Brain pericyte (primary cell): ENCODE results near the gene EXT2.

Experiments
- DNase-seq: peaks from one replicate; pipeline ENCODE4 v3.0.0-alpha.2; 2012; ENCODE audit warnings: low read depth, low spot score

EXT2 gene

GRCh38 chr11:44085330-44085729 is 10.1 kb upstream of the EXT2 start:
- no peak for DNase-seq

- no peak for DNase-seq
Measured at GRCh38 chr11:44088377-44088776, 7.1 kb upstream of the EXT2 start.

- no peak for DNase-seq
Measured at GRCh38 chr11:44088871-44089270, 6.6 kb upstream of the EXT2 start.

- DNase-seq: no peak
Measured at GRCh38 chr11:44090539-44090938, 4.9 kb upstream of the EXT2 start.

GRCh38 chr11:44094260-44094868 is 1.1 kb upstream of the EXT2 start:
- peak; percentile 21 for DNase-seq

- DNase-seq: no peak
Measured at GRCh38 chr11:44096360-44097185, 1.1 kb downstream of the EXT2 start.

DNA sequence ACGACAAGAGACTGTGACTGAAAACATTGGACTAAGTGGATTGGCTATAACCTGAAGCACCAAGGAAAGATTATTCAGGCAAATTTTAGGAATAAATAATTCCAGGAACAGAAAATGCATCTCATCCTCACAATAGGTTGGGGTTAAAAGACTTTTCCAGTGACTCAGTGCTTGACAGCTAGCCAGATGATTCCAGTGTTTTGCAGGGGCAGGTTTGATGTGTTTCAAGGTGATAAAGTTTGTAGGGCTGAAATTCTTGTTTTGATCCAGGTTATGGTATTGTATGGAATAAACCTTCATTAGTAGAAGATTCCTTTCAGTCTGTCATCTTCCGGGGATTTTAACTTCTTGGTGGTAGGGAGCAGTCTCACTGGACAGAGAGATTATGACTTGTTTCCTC is 2.3 kb downstream of the EXT2 start:
- DNase-seq: no peak

- DNase-seq: no peak
Measured at GRCh38 chr11:44101098-44101497, 5.6 kb downstream of the EXT2 start.

GRCh38 chr11:44104481-44105294 is 9.2 kb downstream of the EXT2 start:
- DNase-seq: no peak

DNA sequence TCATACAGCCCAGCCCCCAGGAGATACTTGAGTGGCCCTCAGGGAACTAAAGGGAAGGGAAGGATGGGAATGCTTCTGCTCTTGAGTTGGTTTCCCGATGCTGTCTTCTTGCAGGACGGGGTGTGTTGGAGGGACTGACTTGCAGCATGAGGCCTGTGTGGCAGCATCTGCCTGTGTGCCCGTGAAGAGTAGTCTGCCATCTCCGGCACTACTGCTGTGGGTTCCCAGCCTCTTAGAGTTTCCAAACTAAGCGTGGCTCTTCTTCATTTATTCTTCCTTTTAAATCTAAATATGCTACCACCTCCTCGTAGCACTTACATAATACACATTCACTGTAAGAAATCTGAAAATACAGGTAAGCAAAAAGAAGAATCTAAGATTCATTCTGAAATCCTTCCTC is 12.8 kb downstream of the EXT2 start:
- no peak for DNase-seq

- DNase-seq: no peak
Measured at GRCh38 chr11:44110231-44110679, 14.8 kb downstream of the EXT2 start.

GRCh38 chr11:44112091-44112821 is 16.8 kb downstream of the EXT2 start:
- DNase-seq: no peak

DNA sequence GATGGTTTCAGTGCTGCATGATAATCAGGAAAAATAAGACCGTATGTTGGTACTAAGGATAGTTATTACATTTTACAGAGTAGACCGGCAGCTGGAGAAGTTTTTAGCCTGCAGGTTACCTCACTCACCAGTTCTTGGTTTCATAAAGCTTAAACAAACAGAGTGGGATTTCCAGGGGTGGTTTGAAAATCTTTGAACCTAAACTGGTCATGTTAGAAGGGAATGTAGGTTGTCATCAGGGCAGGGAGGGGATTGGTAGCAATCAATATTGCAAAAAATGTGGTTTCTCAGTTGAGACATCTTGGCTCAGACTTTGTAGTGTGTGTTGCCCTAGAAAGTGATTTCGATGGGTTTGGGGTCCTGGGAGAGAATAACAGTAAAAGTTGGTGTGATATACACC is 17.5 kb downstream of the EXT2 start:
- no peak for DNase-seq

DNA sequence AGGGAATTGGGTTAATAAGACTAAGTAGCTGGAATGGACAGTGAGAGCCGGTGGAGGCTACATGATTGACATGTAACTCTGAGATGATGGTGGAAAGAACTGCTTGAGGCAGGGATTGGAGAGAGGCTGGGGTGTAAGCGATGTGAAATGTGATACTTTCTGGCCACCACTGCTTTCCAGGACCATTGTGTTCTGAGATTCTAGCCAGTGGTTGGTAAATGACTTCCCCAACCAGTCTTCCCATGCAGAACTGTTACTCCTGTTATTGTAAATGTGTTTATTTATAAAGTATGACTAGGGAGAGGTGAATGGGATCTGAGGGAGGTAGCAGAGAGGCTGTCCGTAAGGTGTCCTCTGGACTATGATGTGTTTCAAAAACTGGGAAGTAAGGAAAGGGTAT is 18.1 kb downstream of the EXT2 start:
- no peak for DNase-seq

- no peak for DNase-seq
Measured at GRCh38 chr11:44116234-44116830, 20.9 kb downstream of the EXT2 start.

GRCh38 chr11:44120169-44120568 is 24.7 kb downstream of the EXT2 start:
- DNase-seq: no peak

DNA sequence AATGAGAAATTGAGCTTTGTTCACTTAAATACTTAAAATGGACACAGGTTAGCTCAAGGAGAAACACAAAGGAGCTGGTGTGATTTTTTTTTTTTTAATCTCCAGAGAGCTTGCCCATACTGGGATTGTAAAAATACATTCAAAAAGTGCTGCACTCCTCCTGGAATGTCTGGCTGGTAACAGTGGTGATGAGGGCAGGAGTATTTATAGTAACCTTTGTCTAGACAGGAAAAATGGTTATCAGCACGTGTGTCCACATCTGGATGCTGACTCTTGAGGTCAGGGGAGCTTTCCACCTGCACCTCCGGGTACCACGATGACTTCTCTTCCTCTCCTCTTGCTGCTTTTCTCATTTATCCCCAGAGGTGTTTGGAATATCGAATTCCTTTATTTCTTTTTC is 30.1 kb downstream of the EXT2 start:
- DNase-seq: no peak

DNA sequence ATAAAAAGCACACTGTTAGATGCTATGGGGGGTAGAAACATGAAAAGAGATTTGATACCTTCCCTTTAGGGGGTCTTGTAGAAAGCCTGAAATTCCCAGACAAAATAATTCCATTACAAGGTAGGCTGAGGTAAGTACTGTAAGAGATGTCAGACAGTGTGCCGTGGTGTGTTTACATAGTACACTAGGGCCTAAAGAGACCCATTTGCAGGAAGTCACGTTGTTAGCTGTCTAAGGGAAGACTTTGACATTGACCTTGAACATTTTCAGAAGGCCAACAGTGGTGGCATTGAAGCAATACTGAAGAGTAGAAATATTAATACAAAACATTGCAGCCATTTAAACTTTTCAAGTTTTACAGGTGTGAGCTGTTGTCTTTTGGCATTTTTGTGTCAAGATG is 30.8 kb downstream of the EXT2 start:
- no peak for DNase-seq

DNA sequence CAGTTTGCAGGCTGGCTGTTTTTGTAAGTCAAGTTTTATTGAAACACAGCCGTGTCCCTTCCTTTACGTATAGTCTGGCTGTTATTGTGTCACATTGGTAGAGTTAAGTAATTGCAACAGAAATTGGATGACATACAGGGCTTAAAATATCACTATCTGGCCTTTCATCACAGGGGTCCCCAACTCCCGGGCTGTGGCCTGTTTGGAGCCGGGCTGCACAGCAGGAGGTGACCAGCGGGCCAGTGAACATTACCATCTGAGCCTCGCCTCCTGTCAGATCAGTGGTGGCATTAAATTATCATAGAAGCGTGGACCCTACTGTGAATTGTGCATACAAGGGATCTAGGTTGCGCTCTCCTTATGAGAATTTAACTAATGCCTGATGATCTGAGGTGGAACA is 31.7 kb downstream of the EXT2 start:
- no peak for DNase-seq

- DNase-seq: no peak
Measured at GRCh38 chr11:44128729-44129128, 33.3 kb downstream of the EXT2 start.

DNA sequence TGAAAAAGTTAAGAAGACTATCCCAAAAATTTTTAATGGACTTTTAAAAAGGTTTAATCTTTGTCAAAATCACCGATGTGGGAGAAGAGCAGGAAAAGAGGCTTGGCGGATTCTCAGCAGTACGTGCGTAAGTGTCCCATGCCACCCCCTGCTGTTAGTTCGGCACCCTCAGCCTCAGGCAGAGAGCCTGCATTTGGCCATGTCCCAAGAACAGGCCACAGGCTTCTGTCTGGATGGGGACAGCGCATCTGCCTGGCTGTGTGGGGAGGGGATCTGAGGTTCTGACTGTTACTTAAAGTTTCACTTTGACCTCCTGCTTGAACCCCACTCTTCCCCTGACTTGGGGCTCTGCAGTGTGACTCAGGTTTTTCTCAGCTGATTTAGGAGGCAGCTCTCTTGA is 35.3 kb downstream of the EXT2 start:
- no peak for DNase-seq
